HG02840 (cell line): ENCODE results near the gene TTLL11.
"Not testable (repeated sequence)": the region's sequence is repeated elsewhere in the genome, so short reads cannot be mapped to it uniquely, and the experiment has no call there.

Experiments
- ATAC-seq: cut with Tn5 transposase; IDR thresholded peaks from one replicate; pipeline ENCODE4 v1.9.1; 2021; ENCODE audit warnings: mild to moderate bottlenecking, moderate library complexity, moderate number of reproducible peaks; ENCODE audit not compliant: unreplicated experiment, low FRiP score

The TTLL11 gene

GRCh38 chr9:121809356-121810050, 283.6 kb downstream of the TTLL11 start:
- no peak for ATAC-seq

GRCh38 chr9:121808781-121809180, 284.3 kb downstream of the TTLL11 start:
- no peak for ATAC-seq

GRCh38 chr9:121807823-121808278, 285.3 kb downstream of the TTLL11 start:
- ATAC-seq = no peak

- ATAC-seq = no peak
Measured at GRCh38 chr9:121807069-121807822, 285.9 kb downstream of the TTLL11 start.

GRCh38 chr9:121802753-121803152, 290.4 kb downstream of the TTLL11 start:
- ATAC-seq = no peak

DNA sequence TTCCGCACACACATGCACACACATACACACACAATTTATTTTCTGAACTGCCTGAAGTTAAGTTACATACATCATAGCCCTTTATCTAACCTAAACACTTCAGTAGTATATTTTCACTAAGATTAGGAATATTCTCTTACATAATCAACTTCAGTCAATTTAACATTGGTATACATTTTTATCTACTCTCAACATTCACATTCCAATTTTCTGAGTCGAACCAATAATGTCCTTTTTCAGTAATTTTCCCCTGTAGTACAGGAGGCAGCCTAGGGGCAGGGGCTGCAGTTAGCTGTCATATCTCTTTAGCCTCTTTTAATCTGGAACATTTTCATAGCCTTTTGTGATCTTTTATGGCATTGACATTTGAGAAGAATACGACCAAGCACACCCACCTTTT, 291.5 kb downstream of the TTLL11 start:
- ATAC-seq = no peak

DNA sequence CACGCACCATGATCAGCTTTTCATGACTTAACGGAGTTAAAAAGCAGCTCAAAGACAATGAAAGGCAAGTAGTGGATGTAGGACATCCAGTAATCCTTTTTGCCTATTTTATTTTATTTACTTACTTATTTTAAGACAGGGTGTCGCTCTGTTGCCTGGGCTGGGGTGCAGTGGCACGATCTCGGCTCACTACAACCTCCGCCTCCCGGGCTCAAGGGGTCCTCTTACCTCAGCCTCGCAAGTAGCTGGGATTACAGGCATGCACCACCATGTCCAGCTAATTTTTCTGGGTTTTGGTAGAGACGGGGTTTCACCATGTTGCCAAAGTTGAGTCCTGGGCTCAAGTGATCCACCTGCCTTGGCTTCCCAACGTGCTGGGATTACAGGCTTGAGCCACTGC, 292.7 kb downstream of the TTLL11 start:
- no peak for ATAC-seq

DNA sequence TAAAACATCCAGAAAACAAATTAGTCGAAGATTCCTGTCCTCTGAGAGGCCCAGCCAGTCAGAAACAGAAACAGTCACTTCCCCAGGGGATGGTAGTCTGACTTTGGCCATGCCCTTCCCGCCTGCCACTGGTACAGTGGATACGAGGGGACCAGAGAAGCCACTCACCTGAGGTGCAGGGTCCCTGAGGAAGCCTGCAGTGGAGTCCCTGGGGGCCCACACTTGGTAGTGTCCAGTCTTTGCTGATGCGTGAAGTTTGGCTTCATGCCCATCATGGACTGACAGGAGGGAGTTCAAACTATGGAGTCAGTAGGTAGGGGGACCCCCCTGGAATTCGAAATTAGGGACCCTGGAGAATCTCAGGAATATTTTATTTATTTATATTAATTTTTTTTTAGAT, 294.2 kb downstream of the TTLL11 start:
- ATAC-seq = no peak

- ATAC-seq = no peak
Measured at GRCh38 chr9:121797081-121797480, 296.0 kb downstream of the TTLL11 start.

GRCh38 chr9:121794334-121794733, 298.8 kb downstream of the TTLL11 start:
- not testable (repeated sequence) for ATAC-seq

DNA sequence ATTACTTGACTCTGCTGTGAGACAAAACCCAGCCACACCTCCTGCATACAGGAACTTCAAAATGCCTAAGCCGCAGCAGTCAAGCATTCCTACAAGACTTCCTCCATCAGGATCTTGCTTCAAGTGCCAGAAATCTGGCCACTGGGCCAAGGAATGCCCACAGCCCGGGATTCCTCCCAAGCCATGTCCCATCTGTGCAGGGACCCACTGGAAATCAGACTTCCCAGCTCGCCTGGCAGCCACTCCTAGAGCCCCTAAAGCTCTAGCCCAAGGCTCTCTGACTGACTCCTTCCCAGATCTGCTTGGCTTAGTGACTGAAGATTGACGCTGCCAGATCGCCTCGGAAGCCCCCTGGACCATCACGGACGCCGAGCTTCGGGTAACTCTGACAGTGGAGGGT, 300.6 kb downstream of the TTLL11 start:
- ATAC-seq = not testable (repeated sequence)

DNA sequence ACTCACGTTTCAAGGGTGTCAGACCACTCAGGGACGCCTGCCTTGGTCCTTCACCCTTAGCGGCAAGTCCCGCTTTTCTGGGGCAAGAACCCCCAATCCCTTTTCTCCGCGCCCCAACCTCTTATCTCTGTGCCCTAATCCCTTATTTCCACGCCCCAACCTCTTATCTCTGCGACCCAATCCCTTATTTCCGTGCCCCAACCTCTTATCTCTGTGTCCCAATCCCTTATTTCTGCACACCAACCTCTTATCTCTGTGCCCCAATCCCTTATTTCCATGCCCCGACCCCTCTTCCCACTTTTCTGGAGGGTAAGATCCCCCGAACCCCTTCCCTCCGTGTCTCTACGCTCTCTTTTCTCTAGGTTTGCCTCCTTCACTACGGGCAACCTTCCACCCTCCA, 302.3 kb downstream of the TTLL11 start:
- ATAC-seq = no peak

GRCh38 chr9:121788686-121789366, 304.3 kb downstream of the TTLL11 start:
- ATAC-seq = no peak

DNA sequence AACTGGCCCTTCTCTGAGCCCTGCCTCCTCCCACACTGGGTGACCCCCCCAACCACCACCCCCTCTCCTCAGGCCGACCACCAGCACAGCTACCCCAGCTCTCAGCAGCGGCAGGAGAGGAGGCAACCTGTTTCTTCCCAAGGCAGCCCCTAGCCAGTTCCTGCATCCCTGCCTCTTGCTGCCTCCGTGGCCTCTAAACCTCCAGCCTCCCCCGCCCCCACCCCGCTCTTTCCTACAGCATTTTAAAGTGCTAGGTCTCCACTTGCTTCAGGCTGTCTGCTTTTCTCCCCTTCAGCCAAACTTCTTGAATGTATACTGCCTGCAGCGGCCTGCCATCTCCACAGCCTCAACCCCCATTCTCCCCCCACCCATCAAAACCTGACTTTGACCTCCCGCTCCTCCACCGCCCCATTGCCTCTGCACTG, 306.1 kb downstream of the TTLL11 start:
- ATAC-seq = no peak

- no peak for ATAC-seq
Measured at GRCh38 chr9:121786543-121786948, 306.6 kb downstream of the TTLL11 start.

GRCh38 chr9:121785673-121786542, 307.2 kb downstream of the TTLL11 start:
- ATAC-seq = no peak

GRCh38 chr9:121784731-121785411, 308.2 kb downstream of the TTLL11 start:
- ATAC-seq = no peak

DNA sequence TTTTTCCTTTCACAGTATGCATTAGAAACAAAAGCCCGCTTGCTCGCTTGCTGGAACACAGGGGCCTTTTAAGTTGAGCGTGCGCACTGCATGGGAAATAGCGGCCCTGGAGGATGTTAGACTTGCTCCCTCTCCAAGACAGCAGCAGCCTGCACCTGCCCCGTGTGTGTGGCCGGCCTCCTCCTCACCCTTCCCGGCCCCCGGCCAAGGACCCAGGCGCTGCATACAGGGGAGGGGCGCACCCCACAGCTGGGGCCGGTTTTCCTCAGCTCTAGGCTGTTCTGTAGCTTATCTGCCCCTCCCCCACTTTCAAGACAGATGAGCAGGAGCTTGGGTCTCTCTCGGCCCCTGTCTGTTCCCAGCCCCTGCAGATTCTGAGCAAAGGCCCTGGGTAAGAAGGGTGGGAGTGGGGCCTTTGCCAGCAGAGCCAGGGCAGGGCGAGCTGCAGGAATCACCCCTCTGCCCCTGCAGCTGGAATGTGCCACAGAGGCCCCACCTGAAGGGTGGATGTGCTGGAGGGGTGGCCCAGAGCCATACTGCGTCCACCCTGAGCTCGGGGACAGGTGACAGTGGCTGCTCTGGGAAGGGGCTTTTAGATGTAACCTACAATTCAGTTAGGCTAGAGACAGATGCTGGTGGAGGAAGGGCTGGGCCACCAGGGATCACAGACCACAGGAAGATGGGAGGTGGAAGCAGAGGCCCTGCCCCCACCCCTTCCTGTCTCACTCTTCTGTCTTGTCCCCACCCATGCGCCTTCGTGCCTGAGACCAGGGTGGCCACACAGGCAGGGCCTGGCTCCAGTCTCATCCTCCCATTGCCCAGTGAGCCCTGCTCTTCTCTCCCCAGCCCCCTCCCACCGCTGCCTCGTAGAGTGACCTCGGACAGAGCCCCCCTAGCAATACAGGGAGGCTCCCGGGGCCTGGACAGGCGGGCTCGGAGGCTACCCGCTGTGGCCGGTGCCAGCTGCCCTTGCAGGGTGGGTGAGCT, 309.3 kb downstream of the TTLL11 start:
- ATAC-seq = no peak

- ATAC-seq = no peak
Measured at GRCh38 chr9:121783111-121783510, 310.0 kb downstream of the TTLL11 start.
